Measurements from ENCODE around the gene LDLRAP1.

The LDLRAP1 gene

DNA sequence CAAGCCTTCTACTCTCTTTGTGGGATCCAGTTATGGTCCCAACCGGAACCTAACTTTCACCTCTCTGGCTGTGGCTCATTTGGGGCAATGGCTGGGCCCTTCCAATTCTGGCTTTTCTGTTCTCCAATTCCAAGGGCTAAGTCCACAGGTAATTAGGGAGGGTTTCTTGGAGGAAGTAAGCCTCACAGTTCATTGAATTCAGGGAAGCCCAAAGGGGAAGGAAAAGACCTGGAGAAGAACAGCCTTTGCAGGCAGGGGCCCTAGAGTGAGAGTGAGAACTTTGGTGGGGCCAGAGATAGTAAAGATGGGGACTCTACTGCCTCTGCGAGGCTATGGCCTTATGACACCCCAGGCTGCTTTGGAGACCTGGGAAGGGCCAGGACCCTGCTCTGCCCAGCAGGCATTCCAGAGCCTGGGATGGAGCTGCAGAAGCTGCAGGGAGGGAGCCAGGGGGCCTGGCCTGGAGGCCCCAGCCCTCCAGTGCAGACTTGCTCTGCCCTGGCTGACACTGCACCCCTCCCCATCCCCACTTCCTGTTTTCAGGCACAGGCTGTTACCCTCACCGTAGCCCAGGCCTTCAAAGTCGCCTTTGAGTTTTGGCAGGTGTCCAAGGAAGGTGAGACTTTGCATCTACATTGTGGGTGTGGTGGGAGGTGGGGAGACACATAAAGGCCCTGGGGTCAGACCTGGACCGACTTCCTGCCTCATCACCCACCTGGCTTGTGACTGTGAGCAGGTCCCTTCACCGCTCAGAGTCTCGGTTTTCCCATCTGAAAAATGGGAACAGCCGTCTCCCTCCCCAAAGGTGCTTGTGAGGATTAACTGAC is 18.9 kb downstream of the LDLRAP1 start:
- DNase-seq (ENCODE audit: low read depth in 2 of 2), result peak; percentile 49 to 51

DNA sequence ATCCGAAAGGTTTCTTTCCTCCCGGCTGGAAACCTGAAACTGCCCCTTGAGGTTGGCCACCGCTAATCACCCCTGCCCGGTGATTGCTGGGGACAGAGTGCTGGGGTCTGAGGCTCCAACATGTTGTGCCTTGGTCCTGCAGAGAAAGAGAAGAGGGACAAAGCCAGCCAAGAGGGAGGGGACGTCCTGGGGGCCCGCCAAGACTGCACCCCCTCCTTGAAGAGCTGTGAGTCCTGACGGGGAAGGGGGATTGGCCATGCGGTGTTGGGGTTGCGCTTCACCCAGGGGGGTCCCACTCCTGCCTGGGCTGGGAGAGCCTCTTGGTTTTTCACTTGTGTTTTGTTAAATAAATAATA is 19.5 kb downstream of the LDLRAP1 start:
- no peak for DNase-seq (ENCODE audit: low read depth in 2 of 2)

DNA sequence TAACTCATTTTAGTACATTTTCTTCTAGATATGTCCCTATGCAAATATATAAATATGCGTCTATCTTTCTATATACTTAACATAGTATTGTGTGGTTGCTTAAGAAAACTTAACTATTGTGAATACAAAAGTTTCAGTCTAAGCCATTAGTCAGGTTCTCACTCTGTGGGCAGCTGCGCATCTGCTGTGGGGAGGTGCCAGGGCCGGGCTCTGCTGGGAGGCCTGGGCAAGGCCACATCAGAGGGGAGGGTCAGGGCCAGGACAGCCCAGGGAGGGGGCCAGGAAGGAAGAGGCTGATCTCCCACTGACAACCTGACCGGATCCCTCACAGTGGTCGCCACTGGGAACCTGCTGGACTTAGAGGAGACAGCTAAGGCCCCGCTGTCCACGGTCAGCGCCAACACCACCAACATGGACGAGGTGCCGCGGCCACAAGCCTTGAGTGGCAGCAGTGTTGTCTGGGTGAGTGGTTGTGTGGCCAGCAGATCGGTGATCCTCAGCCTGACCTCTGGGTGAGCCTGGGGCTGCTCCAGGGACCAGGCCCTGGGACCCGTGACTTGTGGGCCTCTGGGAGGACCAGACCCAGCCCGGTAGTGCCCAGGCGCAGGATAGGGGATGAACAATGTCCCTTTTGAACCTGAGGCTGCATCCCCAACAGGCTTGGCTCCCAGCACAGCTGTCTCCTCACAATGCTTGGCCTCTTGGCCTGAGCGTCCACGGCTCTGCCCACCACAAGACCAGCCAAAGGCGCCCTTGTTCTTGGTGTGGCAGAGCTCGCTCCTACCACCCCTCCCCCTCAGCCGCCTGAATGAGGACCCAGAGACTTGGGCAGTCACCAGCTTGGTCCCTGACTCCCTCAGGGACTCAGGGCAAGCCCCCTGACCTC is 20.2 kb downstream of the LDLRAP1 start:
- no peak for DNase-seq (ENCODE audit: low read depth in 2 of 2)

DNA sequence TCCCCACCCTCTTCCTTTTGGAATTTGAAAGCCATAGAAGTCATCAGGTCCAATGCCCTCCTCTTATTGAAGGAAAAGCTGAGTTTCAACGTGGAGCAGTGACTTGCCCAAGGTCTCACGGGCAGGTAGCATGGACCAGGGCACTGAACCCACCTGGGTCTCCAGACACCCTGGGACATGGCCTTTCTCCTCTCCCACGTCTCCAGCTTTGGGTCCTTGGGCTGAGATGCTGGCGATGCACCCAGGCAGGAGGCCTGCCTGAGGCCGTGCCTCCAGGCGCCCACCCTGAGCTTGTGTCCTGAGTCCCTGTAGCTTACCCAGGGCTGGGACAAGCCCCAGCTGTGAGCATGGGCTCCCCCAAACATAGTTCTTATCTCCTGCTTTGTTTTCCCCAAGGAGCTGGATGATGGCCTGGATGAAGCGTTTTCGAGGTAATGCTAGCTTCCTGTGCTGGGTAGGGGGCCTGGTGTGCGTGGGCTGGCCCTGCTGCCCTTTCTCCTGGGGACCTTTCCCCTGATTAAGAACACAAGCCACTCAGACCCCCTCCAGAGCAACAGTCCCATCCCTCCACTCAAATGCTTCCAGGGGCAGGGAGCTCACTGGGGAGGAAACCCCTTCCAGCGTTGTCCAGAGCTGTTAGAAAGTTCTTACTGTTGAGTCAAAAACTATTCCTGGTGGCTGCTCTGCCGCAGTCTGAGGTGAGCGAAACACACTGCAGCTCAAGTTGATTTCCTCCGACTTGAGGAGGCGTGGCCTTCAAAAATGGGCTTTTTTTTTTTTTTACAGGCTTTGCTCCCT is 21.6 kb downstream of the LDLRAP1 start:
- no peak for DNase-seq (ENCODE audit: low read depth in 2 of 2)

DNA sequence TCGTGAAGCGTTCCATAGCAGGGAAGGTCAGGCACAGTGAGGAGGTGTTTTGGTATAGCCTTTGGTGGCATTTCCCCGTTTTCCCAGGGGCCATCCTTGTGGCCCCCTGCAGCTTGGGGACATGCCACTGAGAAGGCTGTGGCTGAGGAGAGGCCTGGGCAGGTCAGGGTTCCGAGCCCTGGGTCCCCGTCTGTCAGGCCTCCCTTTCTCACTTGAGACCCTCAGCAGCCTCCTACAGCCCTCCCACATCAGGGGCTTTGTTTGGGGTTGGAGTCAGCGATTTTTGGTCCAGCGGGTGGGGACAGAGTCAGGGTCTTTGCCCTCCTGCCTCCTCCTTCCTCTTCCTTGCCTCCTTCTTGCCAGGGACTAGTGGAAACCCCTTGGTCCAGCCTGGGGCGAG is 22.2 kb downstream of the LDLRAP1 start:
- no peak for DNase-seq (ENCODE audit: low read depth in 2 of 2)

DNA sequence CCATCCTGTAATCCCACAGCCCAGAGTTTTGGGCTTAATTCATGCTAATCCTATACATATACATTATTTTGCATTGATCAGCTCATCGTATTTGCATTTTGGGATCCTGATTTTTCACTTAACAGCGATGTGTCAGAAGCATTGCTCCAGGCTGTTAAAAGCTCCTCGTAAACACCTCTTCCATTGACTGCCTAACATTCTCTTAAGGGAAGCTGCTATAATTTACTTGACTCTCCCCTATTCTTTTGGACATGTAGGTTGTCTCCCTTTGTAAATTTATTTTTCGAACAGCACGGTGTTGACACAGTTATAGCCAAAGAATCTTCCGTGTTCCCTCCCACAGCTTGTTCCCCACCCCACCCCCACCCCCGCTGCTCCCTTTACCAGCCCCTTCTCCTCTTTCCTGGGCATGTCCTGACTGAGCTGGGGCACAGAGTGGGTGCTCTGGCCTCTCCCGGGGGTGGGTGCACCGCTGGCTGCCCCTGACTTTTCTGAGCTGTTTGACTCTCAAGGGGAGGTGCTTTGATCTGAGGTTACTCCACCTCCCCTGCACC is 22.8 kb downstream of the LDLRAP1 start:
- DNase-seq (ENCODE audit: low read depth in 2 of 2), result no peak

DNA sequence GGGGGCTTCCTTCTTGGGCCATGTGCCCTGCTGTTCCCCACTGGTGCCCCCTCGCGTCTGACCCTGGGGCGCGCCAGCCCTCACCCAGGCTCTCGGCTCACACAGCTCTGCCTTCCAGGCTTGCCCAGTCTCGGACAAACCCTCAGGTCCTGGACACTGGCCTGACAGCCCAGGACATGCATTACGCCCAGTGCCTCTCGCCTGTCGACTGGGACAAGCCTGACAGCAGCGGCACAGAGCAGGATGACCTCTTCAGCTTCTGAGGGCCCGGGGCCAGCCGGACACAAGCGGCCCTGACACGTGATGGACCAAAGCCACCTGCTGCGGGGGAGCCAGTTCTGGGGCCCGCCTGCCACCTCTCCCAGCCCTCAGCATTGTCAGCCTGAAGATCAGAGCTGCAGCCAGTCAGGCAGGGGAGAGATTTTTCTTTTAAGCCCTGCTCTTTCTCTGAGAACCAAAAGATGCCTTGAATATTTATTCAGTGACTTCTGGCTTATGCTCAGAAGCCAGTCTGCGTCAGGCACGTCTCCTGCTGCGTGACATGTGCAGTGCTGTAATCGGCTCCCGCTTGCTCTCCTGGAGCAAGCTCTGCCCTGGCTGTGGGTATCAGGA is 23.4 kb downstream of the LDLRAP1 start:
- no peak for DNase-seq (ENCODE audit: low read depth in 2 of 2)

DNA sequence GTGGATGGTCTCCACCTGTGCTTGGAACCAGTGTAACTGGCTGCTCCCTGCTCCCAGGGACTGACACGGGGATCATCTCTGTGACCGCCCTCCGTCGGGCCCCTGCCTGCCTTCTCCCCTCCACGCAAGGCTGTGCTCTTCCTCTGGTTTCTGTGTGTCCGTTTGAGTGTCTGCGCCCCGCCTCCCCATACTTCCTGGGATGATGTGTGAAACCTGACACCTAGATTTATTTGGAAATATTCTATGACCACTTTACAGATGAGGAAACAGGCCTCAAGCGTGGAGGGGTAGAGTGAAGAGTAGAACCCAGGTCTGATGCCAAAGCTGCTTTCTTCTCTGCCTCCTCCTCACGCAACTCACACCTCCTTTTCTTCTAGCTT is 24.3 kb downstream of the LDLRAP1 start:
- no peak for DNase-seq (ENCODE audit: low read depth in 2 of 2)

DNA sequence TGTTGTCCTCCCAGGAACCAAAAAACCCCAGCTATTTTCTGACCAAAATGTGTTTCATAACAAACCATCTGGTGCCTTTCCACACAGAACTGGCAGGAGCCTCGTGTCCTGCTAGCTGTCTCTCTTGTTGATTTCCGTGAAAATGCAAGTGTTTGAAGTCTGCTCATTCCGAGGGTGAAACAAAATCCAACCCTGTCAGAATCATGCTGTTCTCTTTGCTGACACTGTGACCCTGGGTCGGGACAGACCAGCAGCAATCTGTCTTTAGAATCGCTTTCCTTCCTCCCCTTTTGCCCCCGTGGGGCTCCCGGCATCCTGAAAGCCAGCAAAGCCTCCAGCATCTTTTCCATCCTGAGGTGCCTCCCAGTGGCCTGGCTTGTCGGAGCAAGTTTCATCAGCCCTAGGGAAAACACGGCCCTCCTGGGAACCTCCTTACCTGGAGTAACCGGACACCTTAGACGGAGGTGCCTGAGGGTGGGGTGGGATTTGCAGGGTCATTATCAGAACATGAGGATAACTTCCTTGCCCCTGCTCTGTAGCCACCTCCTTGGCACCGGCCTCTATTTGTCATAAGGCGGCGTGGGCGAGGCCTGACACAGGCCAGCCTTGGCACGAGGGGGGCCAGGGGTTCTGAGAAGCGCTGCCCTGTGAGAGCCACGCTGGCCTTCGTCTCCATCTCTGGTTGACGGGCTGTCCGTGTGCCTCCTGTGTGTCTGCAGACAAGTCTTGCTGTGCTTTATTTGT is 24.9 kb downstream of the LDLRAP1 start:
- no peak for DNase-seq (ENCODE audit: low read depth in 2 of 2)

DNA sequence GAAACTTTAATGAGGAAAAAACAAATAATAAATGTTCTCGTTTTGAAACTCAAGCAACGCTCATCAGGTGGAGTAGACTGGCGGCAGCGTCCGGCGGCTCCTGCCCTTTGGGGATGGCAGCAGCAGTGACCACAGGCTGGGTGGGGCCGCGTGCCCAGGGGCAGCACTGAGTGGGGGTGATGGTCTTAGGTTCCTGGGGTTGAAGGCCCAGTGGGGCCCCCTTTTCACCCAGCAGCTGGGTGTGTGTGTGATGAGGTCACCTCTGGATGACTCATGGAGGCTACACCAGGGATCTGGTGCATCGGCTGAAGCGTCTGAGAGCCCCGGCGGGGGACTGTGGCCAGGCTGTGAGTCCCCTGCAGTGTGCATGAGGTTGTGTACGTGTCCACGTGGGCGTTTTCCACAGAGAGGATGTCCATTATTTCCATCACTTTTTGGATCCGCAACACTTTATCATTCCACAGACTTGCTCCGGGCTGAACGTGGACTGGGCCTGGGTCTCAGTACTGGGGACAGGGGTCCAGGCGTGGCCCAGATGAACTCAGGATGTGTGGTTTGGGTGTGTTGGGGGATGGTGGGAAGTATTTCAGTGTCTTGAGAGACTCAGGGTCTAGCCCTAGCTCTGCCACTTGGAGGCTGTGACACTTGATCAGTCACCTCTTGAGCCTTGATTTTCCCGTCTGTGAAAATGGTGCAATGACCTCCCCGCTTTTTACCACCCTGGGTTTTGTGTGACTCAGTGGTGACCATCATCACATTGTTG is 25.6 kb downstream of the LDLRAP1 start:
- DNase-seq (ENCODE audit: low read depth in 2 of 2), result no peak

DNA sequence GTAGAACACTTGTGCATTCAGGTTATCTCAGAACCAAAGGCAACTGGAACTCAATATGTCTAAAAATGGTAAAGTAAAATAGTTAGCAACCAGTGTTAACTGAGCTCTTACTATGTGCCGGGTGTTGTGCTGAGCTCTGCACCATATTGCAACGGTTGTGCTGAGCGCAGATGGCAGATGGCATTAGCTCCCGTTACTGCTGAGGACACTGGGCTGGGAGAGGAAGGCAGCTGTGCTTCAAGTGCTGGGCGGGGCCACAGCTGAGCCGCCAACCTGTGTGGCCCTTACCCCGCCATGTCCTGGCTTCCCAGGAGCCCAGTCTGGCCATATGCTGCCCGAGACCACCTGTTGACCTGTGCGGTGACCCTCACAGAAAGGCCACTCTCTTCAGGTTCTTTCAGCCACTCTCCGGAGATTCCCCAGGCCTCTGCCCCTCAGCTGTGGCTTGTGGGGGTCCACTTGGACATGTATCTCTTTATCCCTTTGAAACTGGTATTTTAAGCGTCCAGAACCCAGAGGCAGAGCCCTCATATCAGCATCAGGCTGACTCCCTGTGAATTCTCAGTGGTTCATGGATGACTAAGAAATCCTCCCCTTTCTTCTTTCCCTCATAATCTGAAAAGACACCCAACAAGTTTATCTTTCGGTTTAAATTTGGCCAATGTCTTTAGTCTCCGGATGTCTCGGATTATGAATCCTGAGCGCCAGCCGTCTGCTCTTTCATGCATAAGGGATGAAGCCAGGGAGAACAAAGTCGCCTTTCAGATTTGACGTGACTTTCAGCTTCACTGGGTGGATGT is 26.4 kb downstream of the LDLRAP1 start:
- DNase-seq (ENCODE audit: low read depth in 2 of 2), result no peak

DNA sequence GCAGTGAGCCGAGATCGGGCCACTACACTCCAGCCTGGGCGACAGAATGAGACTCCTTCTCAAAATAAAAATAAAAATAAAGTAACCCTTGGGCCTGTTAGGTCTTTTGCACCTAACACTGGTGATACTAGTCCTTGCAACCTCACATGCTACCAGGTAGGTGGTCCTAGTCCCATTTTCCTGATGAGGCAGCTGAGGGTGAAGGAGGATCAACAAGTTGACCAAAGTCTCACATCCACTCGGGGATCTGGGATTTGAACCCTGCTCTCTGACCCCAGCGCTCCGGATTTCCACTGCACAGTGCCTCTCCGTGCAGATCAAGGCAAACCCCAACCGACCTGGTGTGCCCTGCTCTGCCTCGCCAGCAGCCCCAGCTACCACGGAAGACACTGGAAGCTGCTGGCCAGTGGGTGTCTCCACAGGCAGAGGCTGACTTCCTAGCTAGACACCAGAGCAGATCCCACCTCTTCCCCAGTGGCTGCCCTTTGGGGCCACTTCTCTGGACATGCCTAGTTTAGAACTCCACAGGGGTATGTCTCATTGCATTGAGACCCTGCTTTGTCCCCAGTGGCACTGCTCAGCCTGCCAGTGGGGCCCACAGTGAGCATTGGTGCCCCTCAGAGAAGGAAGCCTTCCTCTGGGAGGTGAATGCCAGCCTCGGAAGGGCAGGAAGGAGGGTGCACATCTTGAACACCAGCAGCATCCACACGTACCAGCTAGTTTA is 27.6 kb downstream of the LDLRAP1 start:
- DNase-seq (ENCODE audit: low read depth in 2 of 2), result no peak

DNA sequence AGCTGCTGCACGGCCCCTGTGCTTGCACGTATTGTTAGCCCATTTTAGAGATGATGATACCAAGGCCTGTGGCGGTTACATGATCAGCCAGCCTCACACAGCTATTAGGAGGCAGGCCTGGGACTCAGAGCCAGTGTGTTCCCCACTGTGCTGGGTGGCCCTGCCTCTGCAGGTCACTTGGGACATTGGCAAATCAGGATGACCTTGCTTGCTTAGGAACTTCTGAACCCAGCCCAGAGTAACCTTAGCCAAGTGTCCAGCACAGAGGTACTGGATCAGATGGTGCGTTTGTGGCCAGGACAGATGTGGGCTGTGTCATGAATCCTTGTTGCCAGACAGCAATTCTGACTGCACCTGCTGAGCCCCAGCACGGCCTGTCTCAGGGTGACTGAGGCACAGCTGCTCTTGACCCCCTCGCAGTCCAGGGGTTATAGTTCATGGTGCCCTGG is 28.1 kb downstream of the LDLRAP1 start:
- DNase-seq (ENCODE audit: low read depth in 2 of 2), result no peak

DNA sequence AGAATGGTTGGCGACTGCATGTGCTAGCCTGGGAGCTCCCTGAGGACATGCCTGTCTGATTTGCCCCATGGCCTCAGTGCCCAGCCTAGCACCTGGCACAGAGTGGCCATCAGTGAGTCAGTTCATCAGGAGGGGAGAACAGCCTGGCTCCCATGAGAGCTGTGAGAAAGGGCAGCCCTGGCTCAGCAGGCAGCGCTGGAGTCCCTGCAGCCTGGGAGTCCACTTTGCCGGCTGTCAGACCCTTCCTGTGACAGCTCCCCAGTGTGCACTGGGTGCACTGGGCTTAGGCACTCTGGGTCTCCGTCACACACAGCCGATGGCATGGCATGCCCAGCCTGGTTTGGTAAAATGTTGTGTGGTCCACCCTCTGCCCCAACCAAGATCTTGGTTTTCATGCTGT is 28.7 kb downstream of the LDLRAP1 start:
- no peak for DNase-seq (ENCODE audit: low read depth in 2 of 2)

DNA sequence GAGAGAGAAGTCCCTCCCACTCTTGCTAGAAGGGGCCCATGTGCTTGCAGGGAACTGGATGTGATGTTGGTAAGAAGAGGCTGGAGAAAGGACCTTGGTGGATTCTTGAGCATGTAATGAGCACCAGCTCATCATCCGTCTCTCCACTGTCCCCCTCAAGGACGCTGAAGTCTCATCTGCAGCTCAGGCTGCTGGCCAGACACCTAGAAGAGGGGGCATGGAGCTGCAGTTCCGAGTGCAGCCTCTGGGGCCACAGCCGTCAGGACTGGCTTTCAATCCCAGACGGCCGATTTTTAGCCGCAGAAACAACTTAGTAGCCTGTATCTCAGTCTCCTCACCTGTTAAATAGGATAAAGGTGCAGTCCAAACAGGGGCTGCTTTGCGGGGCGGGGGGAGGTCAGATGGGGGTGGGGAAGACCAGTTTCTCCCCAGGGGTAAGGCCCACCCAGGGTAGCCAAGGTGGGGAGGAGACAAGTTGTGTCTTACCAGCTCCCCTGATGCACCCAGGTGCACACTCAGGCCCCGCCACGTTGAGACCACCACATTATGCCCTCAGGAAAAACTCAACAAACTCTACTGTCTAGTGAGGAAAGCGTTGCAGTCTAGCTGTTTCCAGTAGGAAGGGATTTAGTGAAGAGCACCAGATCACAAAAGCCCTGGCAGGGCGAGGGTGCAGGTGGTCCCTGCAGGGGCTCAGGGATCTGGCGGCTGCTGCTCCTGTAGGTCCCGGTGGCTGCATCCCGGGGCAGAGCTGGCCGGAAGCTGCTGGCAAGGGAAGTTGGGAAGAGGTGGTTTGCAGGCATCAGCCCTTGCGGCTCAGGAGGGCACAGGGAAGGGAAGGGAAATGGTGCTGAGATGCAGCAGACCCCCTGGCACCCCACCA is 29.5 kb downstream of the LDLRAP1 start:
- DNase-seq (ENCODE audit: low read depth in 2 of 2), result peak in 1 of 2 donors; percentile 16

DNA sequence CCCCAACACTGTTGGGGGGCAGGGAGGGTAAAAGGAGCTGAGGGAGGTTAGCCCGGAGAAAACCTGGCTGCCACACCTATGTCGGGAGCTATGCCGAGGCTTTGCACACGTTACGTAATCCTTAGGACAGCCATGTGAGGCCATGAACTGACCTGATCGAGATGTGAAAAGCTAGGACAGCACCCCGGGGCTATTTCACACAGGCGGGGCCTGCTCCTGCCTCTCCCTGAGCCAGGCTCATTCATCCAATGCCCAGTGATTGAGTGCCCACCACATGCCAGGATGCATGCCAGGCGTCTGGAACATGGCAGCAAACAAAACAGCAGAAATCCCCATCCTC is 30.2 kb downstream of the LDLRAP1 start:
- DNase-seq (ENCODE audit: low read depth in 2 of 2), result no peak

DNA sequence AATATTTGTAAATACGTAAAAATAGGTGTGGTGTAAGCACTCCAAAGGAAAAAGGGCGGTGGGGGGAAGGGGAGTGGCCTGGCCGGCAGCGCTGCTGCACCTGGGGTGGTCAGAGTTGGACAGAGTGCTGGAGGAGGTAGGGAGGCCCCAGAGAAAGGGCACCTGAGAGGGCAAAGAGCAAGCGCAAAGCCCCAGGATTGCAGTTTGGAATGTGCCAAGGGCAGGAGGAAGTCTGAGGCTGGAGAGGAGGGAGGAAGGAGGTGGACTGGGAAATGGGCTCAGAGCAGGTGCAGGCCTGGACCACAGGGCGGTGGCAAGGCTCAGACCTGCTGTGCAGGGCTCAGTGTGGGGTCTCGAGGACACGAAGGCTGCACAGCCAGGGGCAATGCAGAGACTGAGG is 30.6 kb downstream of the LDLRAP1 start:
- no peak for DNase-seq (ENCODE audit: low read depth in 2 of 2)

DNA sequence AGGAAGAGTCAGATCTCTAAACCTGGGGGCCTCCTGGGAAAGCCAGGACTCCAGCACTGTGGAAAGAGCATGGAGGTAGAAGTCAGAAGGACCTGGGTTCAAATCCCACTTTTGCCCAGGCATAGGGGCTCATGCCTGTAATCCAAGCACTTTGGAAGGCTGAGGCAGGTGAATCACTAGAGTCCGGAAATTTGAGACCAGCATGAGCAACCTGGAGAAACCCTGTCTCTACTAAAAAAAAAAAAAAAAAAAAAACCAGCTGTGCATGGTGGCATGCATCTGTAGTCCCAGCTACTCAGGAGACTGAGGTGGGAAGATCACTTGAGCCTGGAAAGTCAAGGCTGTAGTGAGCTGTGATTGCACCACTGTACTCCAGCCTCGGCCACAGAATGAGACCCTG is 31.8 kb downstream of the LDLRAP1 start:
- DNase-seq (ENCODE audit: low read depth in 2 of 2), result no peak

Data from stimulated activated CD8-positive, alpha-beta memory T cell treated with anti-CD3 and anti-CD28 coated beads, Interleukin-7, amount 100 ng/mL, for 1 hour (primary cell).